Activated B cell treated with CpG ODN at 0.5 μM for 24 hours (primary cell): ENCODE data around the gene MNX1. TPM values are rescaled to one million over a fixed set of nuclear protein-coding genes. Genes with fewer than 3 reads are reported as not detected.

Source experiments
- ATAC-seq: fragments of 200-7000 bp; cut with Tn5 transposase; one replicate; pipeline ENCODE4 v1.10.0; 2021; ENCODE audit warnings: low read depth, mild to moderate bottlenecking, moderate library complexity
- CTCF ChIA-PET: fragments of 350-600 bp; sonication (Branson Sonifier 250); formaldehyde crosslinking; loops from one replicate; lab custom pipeline; 2021; ENCODE audit warnings: antibody characterized with exemption; lab: Charles Lee
- POLR2A ChIA-PET: fragments of 350-600 bp; sonication (Branson Sonifier 250); formaldehyde crosslinking; loops from one replicate; lab custom pipeline; 2021; ENCODE audit warnings: antibody characterized with exemption; lab: Charles Lee
- DNase-seq: peaks from one replicate; pipeline ENCODE4 v3.0.0; 2022
- H3K27ac Mint-ChIP-seq: one replicate; pipeline ENCODE4 v1.8.0; 2020; ENCODE audit warnings: mixed read lengths
- H3K27me3 Mint-ChIP-seq: one replicate; pipeline ENCODE4 v1.8.0; 2021; ENCODE audit warnings: mixed read lengths
- H3K36me3 Mint-ChIP-seq: one replicate; pipeline ENCODE4 v1.8.0; 2021; ENCODE audit warnings: low read depth, mixed read lengths
- H3K4me1 Mint-ChIP-seq: one replicate; pipeline ENCODE4 v1.8.0; 2021; ENCODE audit warnings: mixed read lengths
- H3K4me3 Mint-ChIP-seq: one replicate; pipeline ENCODE4 v1.8.0; 2020; ENCODE audit warnings: mild to moderate bottlenecking, mixed read lengths
- H3K9me3 Mint-ChIP-seq: one replicate; pipeline ENCODE4 v1.8.0; 2020; ENCODE audit warnings: mixed read lengths
- intact Hi-C: fragments of 100-400 bp; cut with micrococcal nuclease; formaldehyde crosslinking; loops from one replicate; pipeline ENCODE4 v1.15.1; 2024
- total RNA-seq: library from RNA; stranded (reverse); gene quantifications from 2 replicates; pipeline ENCODE4 v1.2.3, GENCODE V29; 2022
- TF ChIP-seq, protein P1 (sequence below): fragments of 200-600 bp; IDR thresholded peaks from one replicate; pipeline ENCODE4 v1.8.0; 2022; ENCODE audit warnings: antibody characterized with exemption, mild to moderate bottlenecking

MNX1 gene
- not detected in 2 replicates for total RNA-seq

GRCh38 chr7:157010588-157011332, at the start of gene MNX1:
TSS of gene MNX1 (minus strand) at chr7:157010663. CDS start at chr7:157010350, 313 bp downstream.
- peaks cover 23% of the 10 kb centered on the region for H3K4me1 Mint-ChIP-seq
- H3K9me3 Mint-ChIP-seq: no peaks in the 10 kb centered on the region
- no peak within 1 kb of the TSS for H3K27ac Mint-ChIP-seq
- CTCF ChIA-PET: no interaction called here
- H3K36me3 Mint-ChIP-seq: no peaks in the 10 kb centered on the region
- POLR2A ChIA-PET: no interaction called here
- H3K27me3 Mint-ChIP-seq: peaks cover 60% of the 10 kb centered on the region
- DNase-seq (peak; percentile 43), ATAC-seq (peak; percentile 92)
- intact Hi-C loops: no loop called here
- peak within 1 kb of the TSS; percentile 73 for H3K4me3 Mint-ChIP-seq
- TF ChIP-seq, protein P1, sequence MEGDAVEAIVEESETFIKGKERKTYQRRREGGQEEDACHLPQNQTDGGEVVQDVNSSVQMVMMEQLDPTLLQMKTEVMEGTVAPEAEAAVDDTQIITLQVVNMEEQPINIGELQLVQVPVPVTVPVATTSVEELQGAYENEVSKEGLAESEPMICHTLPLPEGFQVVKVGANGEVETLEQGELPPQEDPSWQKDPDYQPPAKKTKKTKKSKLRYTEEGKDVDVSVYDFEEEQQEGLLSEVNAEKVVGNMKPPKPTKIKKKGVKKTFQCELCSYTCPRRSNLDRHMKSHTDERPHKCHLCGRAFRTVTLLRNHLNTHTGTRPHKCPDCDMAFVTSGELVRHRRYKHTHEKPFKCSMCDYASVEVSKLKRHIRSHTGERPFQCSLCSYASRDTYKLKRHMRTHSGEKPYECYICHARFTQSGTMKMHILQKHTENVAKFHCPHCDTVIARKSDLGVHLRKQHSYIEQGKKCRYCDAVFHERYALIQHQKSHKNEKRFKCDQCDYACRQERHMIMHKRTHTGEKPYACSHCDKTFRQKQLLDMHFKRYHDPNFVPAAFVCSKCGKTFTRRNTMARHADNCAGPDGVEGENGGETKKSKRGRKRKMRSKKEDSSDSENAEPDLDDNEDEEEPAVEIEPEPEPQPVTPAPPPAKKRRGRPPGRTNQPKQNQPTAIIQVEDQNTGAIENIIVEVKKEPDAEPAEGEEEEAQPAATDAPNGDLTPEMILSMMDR: no peak

- Mint-ChIP-seq H3K36me3 (no peaks in the 10 kb centered on the region), H3K4me1 (no peaks in the 10 kb centered on the region), H3K27ac (no peak overlapping the region), H3K9me3 (peaks cover 4% of the 10 kb centered on the region), H3K4me3 (no peak overlapping the region), H3K27me3 (peaks cover 10% of the 10 kb centered on the region)
- ChIA-PET POLR2A (no interaction called here), CTCF (no interaction called here)
- DNase-seq (no peak), ATAC-seq (no peak)
- intact Hi-C loops: no loop called here
- TF ChIP-seq, protein P1: no peak
Measured at GRCh38 chr7:157059534-157059933, 49.1 kb upstream of the MNX1 start.

DNA sequence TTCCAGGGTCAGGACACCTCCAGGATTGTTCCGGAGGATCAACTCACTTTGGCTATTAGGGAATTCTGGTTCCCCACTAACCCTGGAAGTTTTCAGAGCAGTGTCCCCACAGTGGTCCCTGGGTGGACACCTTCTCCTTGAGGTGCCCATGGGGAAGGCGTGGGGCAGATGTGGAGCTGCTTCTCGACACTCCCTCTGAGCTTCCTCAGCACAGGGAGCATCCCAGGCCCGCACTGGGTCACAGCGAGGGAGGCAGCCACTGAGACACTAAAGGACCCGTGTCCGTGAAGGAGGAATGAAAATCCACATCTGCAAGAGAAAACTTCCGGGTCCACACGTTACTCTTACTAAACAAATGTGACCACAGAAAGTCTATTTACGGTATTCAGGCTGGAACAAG, 48.2 kb upstream of the MNX1 start:
- Mint-ChIP-seq H3K4me3 (no peak overlapping the region), H3K36me3 (no peaks in the 10 kb centered on the region), H3K27me3 (peaks cover 10% of the 10 kb centered on the region), H3K4me1 (no peaks in the 10 kb centered on the region), H3K27ac (no peak overlapping the region), H3K9me3 (peaks cover 6% of the 10 kb centered on the region)
- CTCF ChIA-PET: no interaction called here
- POLR2A ChIA-PET: no interaction called here
- ATAC-seq: no peak
- no peak for DNase-seq
- TF ChIP-seq, protein P1: no peak
- intact Hi-C loops: no loop called here

- TF ChIP-seq, protein P1: no peak
- no peaks in the 10 kb centered on the region for H3K4me1 Mint-ChIP-seq
- no peak overlapping the region for H3K4me3 Mint-ChIP-seq
- intact Hi-C loops: no loop called here
- ATAC-seq: no peak
- ChIA-PET POLR2A (no interaction called here), CTCF (no interaction called here)
- DNase-seq: no peak
- peaks cover 11% of the 10 kb centered on the region for H3K27me3 Mint-ChIP-seq
- no peaks in the 10 kb centered on the region for H3K36me3 Mint-ChIP-seq
- H3K9me3 Mint-ChIP-seq: peaks cover 9% of the 10 kb centered on the region
- H3K27ac Mint-ChIP-seq: no peak overlapping the region
Measured at GRCh38 chr7:157058068-157058467, 47.6 kb upstream of the MNX1 start.

- H3K27me3 Mint-ChIP-seq: peaks cover 13% of the 10 kb centered on the region
- H3K27ac Mint-ChIP-seq: no peak overlapping the region
- CTCF ChIA-PET: no interaction called here
- H3K9me3 Mint-ChIP-seq: peaks cover 8% of the 10 kb centered on the region
- TF ChIP-seq, protein P1: no peak
- DNase-seq (no peak), ATAC-seq (no peak)
- POLR2A ChIA-PET: no interaction called here
- intact Hi-C loops: no loop called here
- no peak overlapping the region for H3K4me3 Mint-ChIP-seq
- H3K36me3 Mint-ChIP-seq: no peaks in the 10 kb centered on the region
- H3K4me1 Mint-ChIP-seq: no peaks in the 10 kb centered on the region
Measured at GRCh38 chr7:157056957-157057902, 46.8 kb upstream of the MNX1 start.
